Renal cortex interstitium (tissue), 15 donors: ENCODE results near the gene CCDC85A. TPM values are rescaled to one million over a fixed set of nuclear protein-coding genes. Genes with fewer than 3 reads are reported as not detected.
"Not testable (repeated sequence)": the region's sequence is repeated elsewhere in the genome, so short reads cannot be mapped to it uniquely, and the experiment has no call there.

ENCODE experiments used
- DNase-seq, 11 donors: peaks; one replicate each; pipeline ENCODE4 v3.0.0-alpha.2; 2013; ENCODE audit warnings: low read depth in 9 of 11, low spot score in 4 of 11; ENCODE audit errors: extremely low read depth in 1 of 11
- long read RNA-seq, 16 experiments: transcript quantifications; one replicate each; lab custom pipeline, GENCODE V29; 2026
- polyA plus RNA-seq, 3 donors: library from polyadenylated mRNA; unstranded; fragments of 120-200 nt; gene quantifications; one replicate each; pipeline ENCODE4 v1.2.1, GENCODE V29; 2013; ENCODE audit not compliant: insufficient read length in 3 of 3

CCDC85A gene
- 1 to 10 TPM; 1.1 to 2.0 (median 1.9) TPM for polyA plus RNA-seq
- long read RNA-seq, donor 1: 0 reads
- long read RNA-seq, donor 2: 0 reads
- long read RNA-seq, donor 3: 0 reads
- long read RNA-seq, donor 4: 0 reads
- long read RNA-seq, donor 5: 0 reads
- long read RNA-seq, donor 6: 0 reads
- long read RNA-seq, donor 7: 0 reads
- long read RNA-seq, donor 8: 0 reads
- long read RNA-seq, donor 9: 0 reads
- long read RNA-seq, donor 10: 0 reads
- long read RNA-seq, donor 11: 0 reads
- long read RNA-seq, donor 12: 0 reads
- long read RNA-seq, donor 13: 0 reads
- long read RNA-seq, donor 14: 0 reads
- long read RNA-seq, donor 15: 0 reads
- long read RNA-seq, donor 16: 0 reads

DNA sequence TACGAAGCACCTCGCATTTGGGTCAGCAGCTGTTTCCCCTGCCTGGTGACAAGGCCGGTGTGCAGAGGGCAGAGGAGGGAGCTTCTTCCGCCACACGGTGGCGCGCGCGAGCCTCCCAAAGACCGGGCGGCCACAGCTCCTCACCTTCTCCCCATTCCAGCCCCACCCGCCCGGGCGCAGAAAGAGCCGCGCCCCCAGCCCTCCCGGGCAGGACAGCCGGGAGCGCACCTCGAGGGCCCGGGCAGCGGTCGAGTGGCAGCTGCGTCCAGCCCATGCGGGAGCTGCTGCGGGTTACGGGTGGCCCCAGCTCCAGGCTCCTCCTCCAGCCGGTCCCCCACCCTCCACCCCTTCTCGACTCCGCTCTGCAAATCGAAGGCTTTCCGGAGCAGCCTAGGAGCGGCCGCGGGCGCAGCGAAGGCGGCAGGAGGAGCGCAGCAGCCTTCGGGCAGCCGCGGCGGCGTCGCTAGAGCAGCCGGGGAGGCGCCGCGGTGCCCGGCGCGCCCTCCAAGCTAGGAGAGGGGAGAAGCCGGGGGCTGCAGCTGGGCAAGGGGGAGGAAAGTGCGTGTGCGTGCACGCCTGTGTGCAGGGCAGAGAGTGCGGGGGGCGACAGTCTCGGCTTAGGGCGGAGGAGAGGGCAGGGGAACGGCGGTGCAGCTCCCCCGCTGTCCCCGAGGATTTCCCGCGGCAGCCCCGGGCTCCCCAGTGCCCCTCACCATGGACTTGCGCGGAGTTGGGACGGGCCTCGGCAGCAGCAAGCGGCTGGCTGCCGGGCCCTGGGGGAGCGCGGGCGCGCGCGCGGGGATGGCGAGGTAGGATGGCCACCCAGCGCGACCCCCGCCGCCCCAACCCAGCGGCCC, at the start of gene CCDC85A:
CCDC85A (plus strand) TSS at position 348 of the 857 bp plus-strand sequence. CDS start 635 bp downstream, outside the sequence.
- DNase-seq: peak; percentile 57 to 81 (median 75)

DNA sequence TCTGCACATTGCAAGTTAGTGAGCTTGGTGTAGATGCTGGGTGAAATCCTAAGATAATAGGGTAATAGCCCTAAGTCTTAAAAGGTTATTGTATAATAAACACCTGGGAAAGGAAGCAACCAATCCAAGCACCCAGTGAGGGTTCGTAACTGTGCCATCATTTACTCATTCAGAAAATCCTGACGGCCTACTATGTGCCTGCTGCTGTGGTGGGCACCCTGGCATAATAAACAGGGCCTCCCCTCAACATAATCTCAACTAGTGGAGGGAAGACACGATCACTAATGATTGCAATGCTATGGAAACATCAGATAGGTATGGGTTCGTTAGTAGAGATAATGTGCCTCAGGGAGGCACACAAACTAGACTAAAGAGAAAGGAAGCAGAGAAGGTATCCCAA, 48.9 kb upstream of the CCDC85A start:
- no peak for DNase-seq

GRCh38 chr2:56142497-56143061, 41.2 kb upstream of the CCDC85A start:
- not testable (repeated sequence) for DNase-seq

DNA sequence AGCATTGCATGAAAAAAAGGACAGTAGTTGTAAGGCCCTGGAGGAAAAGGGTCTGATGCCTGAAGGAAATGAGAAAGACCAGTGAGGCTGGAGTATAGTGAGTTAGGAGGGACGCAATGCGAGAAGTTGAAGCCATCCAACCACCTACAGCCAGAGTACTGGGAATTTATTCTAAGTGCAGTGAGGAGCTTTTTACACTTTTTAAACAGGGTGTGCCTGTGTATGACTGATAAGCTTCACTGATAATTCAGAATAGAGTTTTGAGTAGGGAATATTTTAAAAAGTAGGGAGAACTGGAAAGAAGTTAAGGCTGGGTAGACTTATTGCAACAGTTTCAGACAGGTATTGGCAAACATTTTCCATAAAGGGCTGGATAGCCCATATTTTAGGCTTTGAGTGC, 35.9 kb upstream of the CCDC85A start:
- DNase-seq: no peak

GRCh38 chr2:56148825-56149224, 35.0 kb upstream of the CCDC85A start:
- no peak for DNase-seq

- no peak for DNase-seq
Observed at GRCh38 chr2:56151841-56152240, 31.9 kb upstream of the CCDC85A start.

DNA sequence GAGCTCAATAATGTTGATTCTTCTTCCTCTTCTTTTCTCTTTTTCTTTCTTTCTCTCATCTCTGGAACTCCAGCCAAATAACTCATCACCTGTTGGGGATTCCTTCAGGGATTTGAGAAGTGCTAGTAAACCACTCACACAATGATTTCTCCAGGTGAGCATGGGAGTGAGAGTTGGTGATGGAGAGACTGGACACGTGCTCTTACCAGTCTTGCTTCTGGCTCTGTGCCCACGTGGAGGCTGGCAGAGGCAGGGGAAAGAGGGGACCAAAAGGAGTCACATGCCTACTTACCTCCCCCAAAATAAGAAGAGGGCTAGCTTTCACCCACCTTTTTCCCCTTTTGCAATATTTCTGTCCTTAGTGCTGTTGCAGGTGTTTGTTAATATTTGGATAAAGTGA, 28.6 kb upstream of the CCDC85A start:
- DNase-seq: no peak

DNA sequence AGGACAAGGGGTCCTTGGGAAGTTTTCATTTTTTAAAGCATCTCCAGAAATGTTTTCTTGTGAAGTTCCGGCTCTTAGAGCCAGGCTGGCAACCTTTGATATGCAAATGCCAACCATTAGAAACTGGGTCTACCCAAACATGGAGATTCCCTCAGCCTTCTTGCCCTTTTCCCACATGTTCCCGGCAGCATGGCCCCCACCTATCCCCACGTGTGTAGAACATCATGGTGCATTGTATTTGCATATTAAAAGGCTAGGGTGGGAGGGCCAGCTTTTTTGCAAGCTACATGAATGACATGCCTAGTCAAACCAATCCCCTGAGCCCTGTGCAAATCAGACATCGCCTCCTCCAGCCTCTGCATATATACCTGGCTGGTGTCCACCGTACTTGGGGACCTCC, 23.9 kb upstream of the CCDC85A start:
- DNase-seq: not testable (repeated sequence)

DNA sequence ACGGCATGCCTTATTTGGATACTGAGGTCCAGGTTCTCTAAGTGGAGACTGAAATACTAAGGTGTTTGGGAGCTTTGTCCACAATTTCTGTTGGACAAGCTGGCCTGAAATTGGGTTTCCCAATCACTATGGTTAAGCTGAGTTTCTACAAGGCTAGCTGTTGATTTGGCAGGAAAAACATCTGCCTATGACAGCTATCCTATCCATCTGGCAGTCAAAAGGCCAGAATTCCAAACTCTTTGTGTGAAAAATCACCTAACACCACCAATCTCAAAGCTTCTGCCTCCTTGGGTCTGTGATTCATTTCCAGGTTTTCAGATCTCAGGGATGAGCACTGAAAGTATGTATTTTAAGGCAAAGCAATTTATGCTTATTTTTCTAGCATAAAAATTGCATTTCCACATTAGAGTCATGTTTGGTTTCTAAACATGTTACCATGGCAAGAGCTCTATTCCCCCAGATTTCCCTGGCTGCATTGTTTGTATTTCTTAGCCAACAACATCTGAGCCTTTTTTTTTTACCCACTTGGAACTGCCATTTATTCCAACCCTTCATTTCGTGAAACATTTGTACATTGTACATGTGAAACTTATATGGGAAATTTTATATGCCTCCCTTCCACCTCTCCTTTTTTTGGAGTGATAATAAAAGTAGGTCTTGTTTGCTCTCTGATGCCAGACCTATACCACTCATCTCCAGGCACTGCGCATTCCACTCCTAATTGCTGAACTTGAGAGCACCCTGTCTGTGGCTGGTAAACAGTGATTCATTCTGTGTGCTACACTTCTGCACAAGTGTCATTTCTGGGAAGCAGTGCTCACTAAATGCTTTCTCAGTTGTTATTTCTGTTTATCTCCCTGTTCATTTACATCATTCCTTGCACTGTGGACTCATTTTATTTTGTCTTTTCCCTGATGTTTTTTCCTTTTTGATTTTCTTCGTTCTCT, 15.9 kb upstream of the CCDC85A start:
- DNase-seq: no peak

- no peak for DNase-seq
Observed at GRCh38 chr2:56169521-56169920, 14.3 kb upstream of the CCDC85A start.

- DNase-seq: no peak
Observed at GRCh38 chr2:56170504-56170903, 13.3 kb upstream of the CCDC85A start.

- DNase-seq: no peak
Observed at GRCh38 chr2:56170988-56171387, 12.8 kb upstream of the CCDC85A start.

GRCh38 chr2:56175779-56176178, 8.0 kb upstream of the CCDC85A start:
- DNase-seq: no peak

- no peak for DNase-seq
Observed at GRCh38 chr2:56177420-56178220, 6.2 kb upstream of the CCDC85A start.

- DNase-seq: no peak
Observed at GRCh38 chr2:56179931-56180330, 3.9 kb upstream of the CCDC85A start.

DNA sequence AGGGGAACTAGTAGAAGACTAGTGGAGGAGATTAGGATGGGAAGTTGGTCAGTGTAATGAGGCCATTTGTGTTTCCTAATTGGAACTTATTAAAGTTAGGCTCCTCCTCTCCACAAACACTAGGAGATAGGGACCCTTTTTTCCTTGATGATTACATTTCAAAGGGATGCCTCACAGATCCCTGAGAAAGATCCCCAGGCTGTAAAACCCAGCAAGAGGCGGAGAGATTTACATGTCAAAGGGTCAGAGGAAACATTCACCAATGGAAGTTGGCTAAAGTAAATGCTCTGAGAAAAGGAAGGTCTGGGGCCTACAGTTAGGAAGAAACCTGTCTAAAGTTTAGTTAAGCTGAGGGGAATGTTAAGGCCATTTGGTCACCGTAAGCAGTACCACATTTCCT, 1.4 kb upstream of the CCDC85A start:
- no peak for DNase-seq

GRCh38 chr2:56184500-56185011, 766 bp downstream of the CCDC85A start:
- peak in 4 of 11 donors; percentile 11 to 25 (median 18) for DNase-seq

DNA sequence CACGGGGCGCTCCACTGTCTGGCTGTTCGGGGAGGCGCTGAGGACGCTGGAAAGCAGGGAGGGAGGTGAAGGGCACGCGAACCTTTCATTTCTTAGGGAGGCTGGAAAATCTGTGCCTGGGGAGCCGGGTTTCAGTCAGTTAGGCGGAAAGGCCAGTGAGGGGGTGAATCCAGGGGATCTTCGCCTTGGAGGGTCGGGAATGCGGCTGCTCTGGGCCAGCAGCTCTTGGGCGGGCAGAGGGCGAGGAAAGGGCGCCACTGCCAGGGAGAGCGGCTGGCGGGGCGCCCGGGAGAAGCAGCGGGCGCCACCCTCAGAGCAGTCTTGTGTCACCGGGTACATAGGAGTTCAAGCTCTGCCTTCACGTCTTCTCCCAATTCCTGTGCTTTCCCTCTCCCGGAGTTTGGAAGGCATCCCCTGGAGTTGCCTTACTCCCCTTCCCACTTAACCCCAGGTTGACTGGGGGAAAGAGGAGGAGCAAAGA, 1.4 kb downstream of the CCDC85A start:
- peak in 4 of 11 donors; percentile 5 to 17 (median 8) for DNase-seq
